GM19397 (cell line): ENCODE data around the gene ATP6V1D.
A peak's percentile ranks its signal among the peaks of the same experiment; 100 is the strongest.
"Not testable (repeated sequence)": the region's sequence is repeated elsewhere in the genome, so short reads cannot be mapped to it uniquely, and the experiment has no call there.

Experiments
- ATAC-seq: cut with Tn5 transposase; IDR thresholded peaks from one replicate; pipeline ENCODE4 v1.9.1; 2021; ENCODE audit warnings: mild to moderate bottlenecking, moderate library complexity; ENCODE audit not compliant: unreplicated experiment

The ATP6V1D gene

GRCh38 chr14:67359775-67360469 lies at the start of gene ATP6V1D, which contains the start of gene EIF2S1:
ATP6V1D (minus strand) TSS chr14:67359804; CDS start chr14:67359698, 106 bp downstream.
EIF2S1 (plus strand) TSS chr14:67360328; CDS start chr14:67364768, 4,440 bp downstream.
- ATAC-seq: peak; percentile 90

- ATAC-seq: not testable (repeated sequence)
Observed at GRCh38 chr14:67408122-67408801, 48.7 kb upstream of the ATP6V1D start.

GRCh38 chr14:67405771-67406170 lies 46.2 kb upstream of the ATP6V1D start:
- ATAC-seq: no peak

- no peak for ATAC-seq
Observed at GRCh38 chr14:67400434-67400833, 40.8 kb upstream of the ATP6V1D start.

- no peak for ATAC-seq
Observed at GRCh38 chr14:67397536-67397935, 37.9 kb upstream of the ATP6V1D start.

- no peak for ATAC-seq
Observed at GRCh38 chr14:67396381-67396970, 36.9 kb upstream of the ATP6V1D start.

- ATAC-seq: no peak
Observed at GRCh38 chr14:67395876-67396189, 36.2 kb upstream of the ATP6V1D start.

- no peak for ATAC-seq
Observed at GRCh38 chr14:67395086-67395875, 35.7 kb upstream of the ATP6V1D start.

- no peak for ATAC-seq
Observed at GRCh38 chr14:67393689-67394088, 34.1 kb upstream of the ATP6V1D start.

GRCh38 chr14:67392800-67393199 lies 33.2 kb upstream of the ATP6V1D start:
- no peak for ATAC-seq

GRCh38 chr14:67392123-67392522 lies 32.5 kb upstream of the ATP6V1D start:
- no peak for ATAC-seq

- no peak for ATAC-seq
Observed at GRCh38 chr14:67391268-67391667, 31.7 kb upstream of the ATP6V1D start.

GRCh38 chr14:67389811-67390534 lies 30.4 kb upstream of the ATP6V1D start:
- no peak for ATAC-seq

- no peak for ATAC-seq
Observed at GRCh38 chr14:67389275-67389674, 29.7 kb upstream of the ATP6V1D start.

GRCh38 chr14:67387195-67387594 lies 27.6 kb upstream of the ATP6V1D start:
- no peak for ATAC-seq

- ATAC-seq: no peak
Observed at GRCh38 chr14:67385618-67386017, 26.0 kb upstream of the ATP6V1D start.

- no peak for ATAC-seq
Observed at GRCh38 chr14:67385120-67385519, 25.5 kb upstream of the ATP6V1D start.

- no peak for ATAC-seq
Observed at GRCh38 chr14:67377916-67378315, 18.3 kb upstream of the ATP6V1D start.

GRCh38 chr14:67373347-67373746 lies 13.7 kb upstream of the ATP6V1D start:
- no peak for ATAC-seq

GRCh38 chr14:67372833-67373232 lies 13.2 kb upstream of the ATP6V1D start:
- no peak for ATAC-seq
